Stimulated activated CD4-positive, alpha-beta T cell treated with anti-CD3 and anti-CD28 coated beads, Interleukin-4, amount 100 ng/mL, for 1 hour (primary cell): ENCODE results near the gene SMARCAL1.

Experiments used
- DNase-seq: peaks from one replicate; pipeline ENCODE4 v3.0.0-alpha.2; 2020

SMARCAL1 gene

GRCh38 chr2:216392945-216393840, 19.1 kb upstream of the SMARCAL1 start:
- DNase-seq, result no peak

GRCh38 chr2:216394881-216395280, 17.4 kb upstream of the SMARCAL1 start:
- no peak for DNase-seq

- no peak for DNase-seq
These were observed 12.7 kb upstream of the SMARCAL1 start for GRCh38 chr2:216399621-216400020.

- no peak for DNase-seq
These were observed 9.5 kb upstream of the SMARCAL1 start for GRCh38 chr2:216402751-216403150.

GRCh38 chr2:216404010-216404618, 8.2 kb upstream of the SMARCAL1 start:
- DNase-seq, result peak; percentile 52

- DNase-seq, result no peak
These were observed 6.7 kb upstream of the SMARCAL1 start for GRCh38 chr2:216405588-216405987.

- DNase-seq, result no peak
These were observed 5.5 kb upstream of the SMARCAL1 start for GRCh38 chr2:216406826-216407225.

GRCh38 chr2:216408426-216409290, 3.6 kb upstream of the SMARCAL1 start:
- DNase-seq, result no peak

GRCh38 chr2:216410550-216410949, 1.7 kb upstream of the SMARCAL1 start:
- no peak for DNase-seq

GRCh38 chr2:216413882-216414281, 1.6 kb downstream of the SMARCAL1 start:
- DNase-seq, result no peak

GRCh38 chr2:216414772-216415319, 2.6 kb downstream of the SMARCAL1 start:
- DNase-seq, result no peak

GRCh38 chr2:216415541-216415940, 3.3 kb downstream of the SMARCAL1 start:
- no peak for DNase-seq

- no peak for DNase-seq
These were observed 4.5 kb downstream of the SMARCAL1 start for GRCh38 chr2:216416571-216417307.

- no peak for DNase-seq
These were observed 6.7 kb downstream of the SMARCAL1 start for GRCh38 chr2:216418981-216419380.

GRCh38 chr2:216420367-216421101, 8.2 kb downstream of the SMARCAL1 start:
- DNase-seq, result no peak

- DNase-seq, result no peak
These were observed 10.8 kb downstream of the SMARCAL1 start for GRCh38 chr2:216423071-216423470.

- DNase-seq, result no peak
These were observed 12.0 kb downstream of the SMARCAL1 start for GRCh38 chr2:216424274-216424673.

- DNase-seq, result no peak
These were observed 12.9 kb downstream of the SMARCAL1 start for GRCh38 chr2:216425008-216425787.

- no peak for DNase-seq
These were observed 14.0 kb downstream of the SMARCAL1 start for GRCh38 chr2:216426166-216426777.

GRCh38 chr2:216426938-216427337, 14.7 kb downstream of the SMARCAL1 start:
- DNase-seq, result no peak
